Retinal pigment epithelial cell (primary cell): Measurements from ENCODE around the gene PARVG.
A peak's percentile ranks its signal among the peaks of the same experiment; 100 is the strongest.

Source experiments
- DNase-seq: peaks from one replicate; pipeline ENCODE4 v3.0.0-alpha.2; 2010; ENCODE audit warnings: low read depth
- H3K4me3 ChIP-seq: 2 replicates; pipeline ENCODE4 v1.5.1; 2011; ENCODE audit warnings: mild to moderate bottlenecking, low read length, control low read depth, moderate library complexity
- CTCF ChIP-seq: conservative IDR thresholded peaks from 2 replicates; pipeline ENCODE4 v1.5.1; 2011; ENCODE audit warnings: low read depth, low read length, control low read depth, inconsistent platforms

Gene PARVG

GRCh38 chr22:44145544-44145943 lies 35.2 kb upstream of the PARVG start:
- no peak for DNase-seq
- no peak overlapping the region for H3K4me3 ChIP-seq
- TF ChIP-seq CTCF = no peak

GRCh38 chr22:44146088-44146861 lies 34.5 kb upstream of the PARVG start:
- DNase-seq = no peak
- no peak overlapping the region for H3K4me3 ChIP-seq
- no peak for TF ChIP-seq CTCF

GRCh38 chr22:44147008-44147645 lies 33.6 kb upstream of the PARVG start:
- no peak overlapping the region for H3K4me3 ChIP-seq
- no peak for DNase-seq
- no peak for TF ChIP-seq CTCF

GRCh38 chr22:44147821-44148574 lies 32.7 kb upstream of the PARVG start:
- no peak for TF ChIP-seq CTCF
- DNase-seq = peak; percentile 19
- no peak overlapping the region for H3K4me3 ChIP-seq

- H3K4me3 ChIP-seq = no peak overlapping the region
- TF ChIP-seq CTCF = no peak
- DNase-seq = no peak
Measured at GRCh38 chr22:44151676-44152075, 29.0 kb upstream of the PARVG start.

- no peak for DNase-seq
- no peak overlapping the region for H3K4me3 ChIP-seq
- no peak for TF ChIP-seq CTCF
Measured at GRCh38 chr22:44153710-44154109, 27.0 kb upstream of the PARVG start.
